ENCODE measurements around the gene OCA2.

GRCh38 chr15:27725731-27726130 lies 373.4 kb downstream of the OCA2 start:
- no peak for TF ChIP-seq ZBTB7A (IDR thresholded peaks at IDR 0.05; ENCODE audit: low read depth)
- no peak for TF ChIP-seq TAF1 (IDR thresholded peaks at IDR 0.05; ENCODE audit: low read depth)
- TF ChIP-seq RAD21 (IDR thresholded peaks at IDR 0.05; ENCODE audit: low read depth), result no peak
- TF ChIP-seq YY1 (IDR thresholded peaks at IDR 0.05; ENCODE audit: low read depth), result no peak
- TF ChIP-seq EP300 (IDR thresholded peaks at IDR 0.05; ENCODE audit: borderline replicate concordance), result no peak
- no peak for TF ChIP-seq REST (IDR thresholded peaks at IDR 0.05; ENCODE audit: low read depth)
- TF ChIP-seq MAX (IDR thresholded peaks at IDR 0.05), result no peak
- TF ChIP-seq FOXM1 (IDR thresholded peaks at IDR 0.05; ENCODE audit: borderline replicate concordance, low read depth), result no peak
- no peak for TF ChIP-seq USF1 (IDR thresholded peaks at IDR 0.05)
- no peak for TF ChIP-seq EGR1 (IDR thresholded peaks at IDR 0.05)
- no peak for TF ChIP-seq TEAD4 (IDR thresholded peaks at IDR 0.05)
- no peak for TF ChIP-seq CEBPB (IDR thresholded peaks at IDR 0.05)
- TF ChIP-seq CREB1 (IDR thresholded peaks at IDR 0.05; ENCODE audit: low read depth), result no peak
- no peak for TF ChIP-seq NFIC (IDR thresholded peaks at IDR 0.05)
